KBM-7 (cell line): Measurements from ENCODE around the gene DYRK4.
A peak's percentile ranks its signal among the peaks of the same experiment; 100 is the strongest.

Experiments used
- DNase-seq: peaks from one replicate; pipeline ENCODE4 v3.0.0-alpha.2; 2015
- in situ Hi-C: fragments of 300-500 bp; cut with MboI; formaldehyde crosslinking; loops from 2 replicates; pipeline ENCODE4 v1.14.3; 2020; ENCODE audit warnings: low sequenced_read_pairs, low pct_unique_long_range_greater_than_20kb, mixed read lengths

Gene DYRK4

GRCh38 chr12:4558171-4558570, 3.8 kb upstream of the DYRK4 start:
- no peak for DNase-seq
- in situ Hi-C loops: no loop called here

GRCh38 chr12:4563336-4563735, 1.3 kb downstream of the DYRK4 start:
- DNase-seq: no peak
- in situ Hi-C loops: no loop called here

- DNase-seq: no peak
- in situ Hi-C loops: no loop called here
Observed at GRCh38 chr12:4564818-4565217, 2.8 kb downstream of the DYRK4 start.

- in situ Hi-C loops: no loop called here
- DNase-seq: no peak
Observed at GRCh38 chr12:4566474-4566873, 4.5 kb downstream of the DYRK4 start.

- peak; percentile 78 for DNase-seq
- in situ Hi-C loops: no loop called here
Observed at GRCh38 chr12:4567073-4567881, 5.3 kb downstream of the DYRK4 start.

GRCh38 chr12:4569261-4569660, 7.3 kb downstream of the DYRK4 start:
- no peak for DNase-seq
- in situ Hi-C loops: no loop called here

GRCh38 chr12:4572680-4573079, 10.7 kb downstream of the DYRK4 start:
- in situ Hi-C loops: no loop called here
- no peak for DNase-seq

GRCh38 chr12:4579305-4580102, 17.5 kb downstream of the DYRK4 start:
- in situ Hi-C loops: no loop called here
- peak; percentile 58 for DNase-seq

GRCh38 chr12:4580281-4580688, 18.3 kb downstream of the DYRK4 start:
- in situ Hi-C loops: no loop called here
- no peak for DNase-seq

GRCh38 chr12:4584281-4584680, 22.3 kb downstream of the DYRK4 start:
- in situ Hi-C loops: no loop called here
- DNase-seq: no peak

- DNase-seq: no peak
- in situ Hi-C loops: no loop called here
Observed at GRCh38 chr12:4584896-4585295, 22.9 kb downstream of the DYRK4 start.

GRCh38 chr12:4586500-4586899, 24.5 kb downstream of the DYRK4 start:
- in situ Hi-C loops: no loop called here
- DNase-seq: no peak

GRCh38 chr12:4587108-4587507, 25.1 kb downstream of the DYRK4 start:
- no peak for DNase-seq
- in situ Hi-C loops: no loop called here

- in situ Hi-C loops: no loop called here
- no peak for DNase-seq
Observed at GRCh38 chr12:4588916-4589315, 26.9 kb downstream of the DYRK4 start.

- in situ Hi-C loops: no loop called here
- no peak for DNase-seq
Observed at GRCh38 chr12:4589941-4590340, 27.9 kb downstream of the DYRK4 start.

GRCh38 chr12:4591180-4591687, 29.2 kb downstream of the DYRK4 start:
- in situ Hi-C loops: no loop called here

GRCh38 chr12:4595881-4596280, 33.9 kb downstream of the DYRK4 start:
- DNase-seq: no peak
- in situ Hi-C loops: no loop called here

More at GRCh38 chr12:4591180-4591687, 29.2 kb downstream of the DYRK4 start:
- no peak for DNase-seq

GRCh38 chr12:4603421-4603820, 41.4 kb downstream of the DYRK4 start:
- in situ Hi-C loops: no loop called here
- DNase-seq: no peak

GRCh38 chr12:4603946-4604345, 41.9 kb downstream of the DYRK4 start:
- DNase-seq: no peak
- in situ Hi-C loops: no loop called here

GRCh38 chr12:4604684-4605193, 42.7 kb downstream of the DYRK4 start:
- in situ Hi-C loops: no loop called here
- DNase-seq: peak; percentile 94
